ENCODE results near the gene ZNF672. TPM values are rescaled to one million over a fixed set of nuclear protein-coding genes. Genes with fewer than 3 reads are reported as not detected.
A peak's percentile ranks its signal among the peaks of the same experiment; 100 is the strongest.

The ZNF672 gene
- total and polyA plus RNA-seq, 2 of the 13 experiments (the other 11 are each of a cell fraction or from before 2014, with no cell fraction given) = 17.2 to 22.9 TPM

DNA sequence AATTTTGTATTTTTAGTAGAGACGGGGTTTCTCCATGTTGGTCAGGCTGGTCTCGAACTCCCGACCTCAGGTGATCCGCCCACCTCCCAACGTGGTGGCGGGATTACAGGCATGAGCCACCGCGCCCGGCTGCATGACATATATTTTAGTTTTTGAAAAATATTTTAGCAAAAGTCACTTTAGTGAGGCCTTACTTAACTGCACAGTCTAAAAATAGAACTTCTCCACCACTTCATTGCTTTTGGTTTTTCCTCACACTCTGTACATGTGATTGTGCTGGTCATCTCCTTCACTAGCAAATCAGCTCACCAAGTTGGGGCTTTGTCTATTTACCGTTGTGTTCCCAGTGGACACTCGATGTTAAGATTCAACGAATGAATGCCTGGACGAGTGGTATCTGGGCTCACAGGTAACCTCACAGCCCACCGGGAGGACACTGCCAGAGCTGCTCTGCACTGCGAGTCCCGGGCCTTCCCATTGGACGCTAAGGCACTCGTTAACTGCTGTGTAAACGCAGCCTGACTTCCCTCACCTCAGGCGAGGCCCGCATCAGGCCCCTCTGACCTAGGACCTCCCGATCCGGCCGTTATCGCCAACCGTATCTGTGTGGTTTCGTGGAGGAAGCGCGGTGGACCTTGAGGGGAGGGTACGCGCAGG is 34.9 kb downstream of the ZNF672 start (continued):
- TF ChIP-seq, protein P1, sequence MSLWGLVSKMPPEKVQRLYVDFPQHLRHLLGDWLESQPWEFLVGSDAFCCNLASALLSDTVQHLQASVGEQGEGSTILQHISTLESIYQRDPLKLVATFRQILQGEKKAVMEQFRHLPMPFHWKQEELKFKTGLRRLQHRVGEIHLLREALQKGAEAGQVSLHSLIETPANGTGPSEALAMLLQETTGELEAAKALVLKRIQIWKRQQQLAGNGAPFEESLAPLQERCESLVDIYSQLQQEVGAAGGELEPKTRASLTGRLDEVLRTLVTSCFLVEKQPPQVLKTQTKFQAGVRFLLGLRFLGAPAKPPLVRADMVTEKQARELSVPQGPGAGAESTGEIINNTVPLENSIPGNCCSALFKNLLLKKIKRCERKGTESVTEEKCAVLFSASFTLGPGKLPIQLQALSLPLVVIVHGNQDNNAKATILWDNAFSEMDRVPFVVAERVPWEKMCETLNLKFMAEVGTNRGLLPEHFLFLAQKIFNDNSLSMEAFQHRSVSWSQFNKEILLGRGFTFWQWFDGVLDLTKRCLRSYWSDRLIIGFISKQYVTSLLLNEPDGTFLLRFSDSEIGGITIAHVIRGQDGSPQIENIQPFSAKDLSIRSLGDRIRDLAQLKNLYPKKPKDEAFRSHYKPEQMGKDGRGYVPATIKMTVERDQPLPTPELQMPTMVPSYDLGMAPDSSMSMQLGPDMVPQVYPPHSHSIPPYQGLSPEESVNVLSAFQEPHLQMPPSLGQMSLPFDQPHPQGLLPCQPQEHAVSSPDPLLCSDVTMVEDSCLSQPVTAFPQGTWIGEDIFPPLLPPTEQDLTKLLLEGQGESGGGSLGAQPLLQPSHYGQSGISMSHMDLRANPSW (CRISPR knock-in tag; IDR thresholded peaks at IDR 0.05; ENCODE audit: borderline replicate concordance) = no peak
- TF ChIP-seq REXO4 (CRISPR knock-in tag; IDR thresholded peaks at IDR 0.05; ENCODE audit: borderline replicate concordance) (no peak), KDM6A (CRISPR knock-in tag; IDR thresholded peaks at IDR 0.05; ENCODE audit: low read depth) (no peak), DPF2 (CRISPR knock-in tag; IDR thresholded peaks at IDR 0.05; ENCODE audit: borderline replicate concordance, low read depth) (no peak), ZNF674 (CRISPR knock-in tag; IDR thresholded peaks at IDR 0.05; ENCODE audit: low read depth) (0 out of 2 replicates have a peak, but pooled peaks have one; percentile 50), HMGA1 (CRISPR knock-in tag; conservative IDR thresholded peaks at IDR 0.05) (no peak), ZNF274 (CRISPR knock-in tag; IDR thresholded peaks at IDR 0.05) (no peak), ZNF138 (CRISPR knock-in tag; IDR thresholded peaks at IDR 0.05; ENCODE audit: low read depth) (no peak), ZNF549 (CRISPR knock-in tag; IDR thresholded peaks at IDR 0.05) (no peak), FOXA3 (CRISPR knock-in tag; IDR thresholded peaks at IDR 0.05) (peak; percentile 50; the same call in 1 of the 2 replicates), ZFP37 (CRISPR knock-in tag; IDR thresholded peaks at IDR 0.05; ENCODE audit: borderline replicate concordance) (no peak)
- TF ChIP-seq, protein P2, sequence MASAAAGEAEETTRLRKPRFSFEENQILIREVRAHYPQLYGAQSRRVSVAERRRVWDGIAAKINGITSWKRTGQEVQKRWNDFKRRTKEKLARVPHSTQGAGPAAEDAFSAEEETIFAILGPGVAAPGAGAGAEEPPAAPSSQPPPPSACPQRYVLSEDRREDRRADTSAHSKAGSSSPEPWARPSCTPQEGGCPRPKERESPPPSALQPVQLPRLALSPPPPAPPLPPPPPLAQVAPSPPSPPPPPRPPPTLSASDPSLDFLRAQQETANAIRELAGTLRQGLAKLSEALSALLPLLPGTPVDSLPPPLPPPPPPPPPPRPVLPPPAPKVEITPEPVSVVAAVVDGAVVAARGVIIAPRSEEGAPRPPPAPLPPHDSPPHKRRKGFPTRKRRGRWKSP (CRISPR knock-in tag; IDR thresholded peaks at IDR 0.05) = peak; percentile 40; the same call in 1 of the 2 replicates
- TF ChIP-seq, protein P3, sequence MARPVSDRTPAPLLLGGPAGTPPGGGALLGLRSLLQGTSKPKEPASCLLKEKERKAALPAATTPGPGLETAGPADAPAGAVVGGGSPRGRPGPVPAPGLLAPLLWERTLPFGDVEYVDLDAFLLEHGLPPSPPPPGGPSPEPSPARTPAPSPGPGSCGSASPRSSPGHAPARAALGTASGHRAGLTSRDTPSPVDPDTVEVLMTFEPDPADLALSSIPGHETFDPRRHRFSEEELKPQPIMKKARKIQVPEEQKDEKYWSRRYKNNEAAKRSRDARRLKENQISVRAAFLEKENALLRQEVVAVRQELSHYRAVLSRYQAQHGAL (CRISPR knock-in tag; IDR thresholded peaks at IDR 0.05; ENCODE audit: not compliant biosample characterization) = no peak
- TF ChIP-seq, protein P4, sequence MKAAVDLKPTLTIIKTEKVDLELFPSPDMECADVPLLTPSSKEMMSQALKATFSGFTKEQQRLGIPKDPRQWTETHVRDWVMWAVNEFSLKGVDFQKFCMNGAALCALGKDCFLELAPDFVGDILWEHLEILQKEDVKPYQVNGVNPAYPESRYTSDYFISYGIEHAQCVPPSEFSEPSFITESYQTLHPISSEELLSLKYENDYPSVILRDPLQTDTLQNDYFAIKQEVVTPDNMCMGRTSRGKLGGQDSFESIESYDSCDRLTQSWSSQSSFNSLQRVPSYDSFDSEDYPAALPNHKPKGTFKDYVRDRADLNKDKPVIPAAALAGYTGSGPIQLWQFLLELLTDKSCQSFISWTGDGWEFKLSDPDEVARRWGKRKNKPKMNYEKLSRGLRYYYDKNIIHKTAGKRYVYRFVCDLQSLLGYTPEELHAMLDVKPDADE (CRISPR knock-in tag; IDR thresholded peaks at IDR 0.05) = no peak
- TF ChIP-seq, protein P5, sequence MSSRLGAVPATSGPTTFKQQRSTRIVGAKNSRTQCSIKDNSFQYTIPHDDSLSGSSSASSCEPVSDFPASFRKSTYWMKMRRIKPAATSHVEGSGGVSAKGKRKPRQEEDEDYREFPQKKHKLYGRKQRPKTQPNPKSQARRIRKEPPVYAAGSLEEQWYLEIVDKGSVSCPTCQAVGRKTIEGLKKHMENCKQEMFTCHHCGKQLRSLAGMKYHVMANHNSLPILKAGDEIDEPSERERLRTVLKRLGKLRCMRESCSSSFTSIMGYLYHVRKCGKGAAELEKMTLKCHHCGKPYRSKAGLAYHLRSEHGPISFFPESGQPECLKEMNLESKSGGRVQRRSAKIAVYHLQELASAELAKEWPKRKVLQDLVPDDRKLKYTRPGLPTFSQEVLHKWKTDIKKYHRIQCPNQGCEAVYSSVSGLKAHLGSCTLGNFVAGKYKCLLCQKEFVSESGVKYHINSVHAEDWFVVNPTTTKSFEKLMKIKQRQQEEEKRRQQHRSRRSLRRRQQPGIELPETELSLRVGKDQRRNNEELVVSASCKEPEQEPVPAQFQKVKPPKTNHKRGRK (CRISPR knock-in tag; IDR thresholded peaks at IDR 0.05) = no peak
- TF ChIP-seq, protein P6, sequence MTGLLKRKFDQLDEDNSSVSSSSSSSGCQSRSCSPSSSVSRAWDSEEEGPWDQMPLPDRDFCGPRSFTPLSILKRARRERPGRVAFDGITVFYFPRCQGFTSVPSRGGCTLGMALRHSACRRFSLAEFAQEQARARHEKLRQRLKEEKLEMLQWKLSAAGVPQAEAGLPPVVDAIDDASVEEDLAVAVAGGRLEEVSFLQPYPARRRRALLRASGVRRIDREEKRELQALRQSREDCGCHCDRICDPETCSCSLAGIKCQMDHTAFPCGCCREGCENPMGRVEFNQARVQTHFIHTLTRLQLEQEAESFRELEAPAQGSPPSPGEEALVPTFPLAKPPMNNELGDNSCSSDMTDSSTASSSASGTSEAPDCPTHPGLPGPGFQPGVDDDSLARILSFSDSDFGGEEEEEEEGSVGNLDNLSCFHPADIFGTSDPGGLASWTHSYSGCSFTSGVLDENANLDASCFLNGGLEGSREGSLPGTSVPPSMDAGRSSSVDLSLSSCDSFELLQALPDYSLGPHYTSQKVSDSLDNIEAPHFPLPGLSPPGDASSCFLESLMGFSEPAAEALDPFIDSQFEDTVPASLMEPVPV (CRISPR knock-in tag; IDR thresholded peaks at IDR 0.05) = no peak

Measured in HepG2 (cell line).